ENCODE measurements around the gene AMY1C.

DNA sequence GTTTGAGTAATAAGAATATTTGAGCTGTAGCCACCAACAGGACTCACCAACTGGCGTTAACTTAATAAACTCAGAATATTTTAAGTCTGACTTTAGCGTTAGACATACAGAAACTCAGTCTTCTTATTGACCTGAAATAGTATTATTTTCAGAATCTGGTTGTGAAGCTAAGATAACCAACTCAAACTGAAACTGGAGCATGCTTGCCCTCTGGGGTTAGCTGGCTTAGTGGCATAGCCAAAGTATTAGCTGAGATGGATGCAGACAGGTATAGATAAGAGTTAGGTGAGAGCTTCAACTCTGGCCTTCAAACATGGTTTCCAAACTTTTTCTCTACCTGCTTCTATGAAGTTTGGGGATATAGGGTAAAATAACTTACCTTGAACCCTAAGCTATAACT, 40.5 kb downstream of the AMY1C start:
- TF ChIP-seq, protein P1, sequence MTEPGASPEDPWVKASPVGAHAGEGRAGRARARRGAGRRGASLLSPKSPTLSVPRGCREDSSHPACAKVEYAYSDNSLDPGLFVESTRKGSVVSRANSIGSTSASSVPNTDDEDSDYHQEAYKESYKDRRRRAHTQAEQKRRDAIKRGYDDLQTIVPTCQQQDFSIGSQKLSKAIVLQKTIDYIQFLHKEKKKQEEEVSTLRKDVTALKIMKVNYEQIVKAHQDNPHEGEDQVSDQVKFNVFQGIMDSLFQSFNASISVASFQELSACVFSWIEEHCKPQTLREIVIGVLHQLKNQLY (CRISPR knock-in tag; IDR thresholded peaks at IDR 0.05) = no peak
- TF ChIP-seq ZNF317 (CRISPR knock-in tag; IDR thresholded peaks at IDR 0.05; ENCODE audit: borderline replicate concordance, low read depth) = no peak
- TF ChIP-seq, protein P2, sequence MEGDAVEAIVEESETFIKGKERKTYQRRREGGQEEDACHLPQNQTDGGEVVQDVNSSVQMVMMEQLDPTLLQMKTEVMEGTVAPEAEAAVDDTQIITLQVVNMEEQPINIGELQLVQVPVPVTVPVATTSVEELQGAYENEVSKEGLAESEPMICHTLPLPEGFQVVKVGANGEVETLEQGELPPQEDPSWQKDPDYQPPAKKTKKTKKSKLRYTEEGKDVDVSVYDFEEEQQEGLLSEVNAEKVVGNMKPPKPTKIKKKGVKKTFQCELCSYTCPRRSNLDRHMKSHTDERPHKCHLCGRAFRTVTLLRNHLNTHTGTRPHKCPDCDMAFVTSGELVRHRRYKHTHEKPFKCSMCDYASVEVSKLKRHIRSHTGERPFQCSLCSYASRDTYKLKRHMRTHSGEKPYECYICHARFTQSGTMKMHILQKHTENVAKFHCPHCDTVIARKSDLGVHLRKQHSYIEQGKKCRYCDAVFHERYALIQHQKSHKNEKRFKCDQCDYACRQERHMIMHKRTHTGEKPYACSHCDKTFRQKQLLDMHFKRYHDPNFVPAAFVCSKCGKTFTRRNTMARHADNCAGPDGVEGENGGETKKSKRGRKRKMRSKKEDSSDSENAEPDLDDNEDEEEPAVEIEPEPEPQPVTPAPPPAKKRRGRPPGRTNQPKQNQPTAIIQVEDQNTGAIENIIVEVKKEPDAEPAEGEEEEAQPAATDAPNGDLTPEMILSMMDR (IDR thresholded peaks at IDR 0.05) = no peak
- TF ChIP-seq, protein P3, sequence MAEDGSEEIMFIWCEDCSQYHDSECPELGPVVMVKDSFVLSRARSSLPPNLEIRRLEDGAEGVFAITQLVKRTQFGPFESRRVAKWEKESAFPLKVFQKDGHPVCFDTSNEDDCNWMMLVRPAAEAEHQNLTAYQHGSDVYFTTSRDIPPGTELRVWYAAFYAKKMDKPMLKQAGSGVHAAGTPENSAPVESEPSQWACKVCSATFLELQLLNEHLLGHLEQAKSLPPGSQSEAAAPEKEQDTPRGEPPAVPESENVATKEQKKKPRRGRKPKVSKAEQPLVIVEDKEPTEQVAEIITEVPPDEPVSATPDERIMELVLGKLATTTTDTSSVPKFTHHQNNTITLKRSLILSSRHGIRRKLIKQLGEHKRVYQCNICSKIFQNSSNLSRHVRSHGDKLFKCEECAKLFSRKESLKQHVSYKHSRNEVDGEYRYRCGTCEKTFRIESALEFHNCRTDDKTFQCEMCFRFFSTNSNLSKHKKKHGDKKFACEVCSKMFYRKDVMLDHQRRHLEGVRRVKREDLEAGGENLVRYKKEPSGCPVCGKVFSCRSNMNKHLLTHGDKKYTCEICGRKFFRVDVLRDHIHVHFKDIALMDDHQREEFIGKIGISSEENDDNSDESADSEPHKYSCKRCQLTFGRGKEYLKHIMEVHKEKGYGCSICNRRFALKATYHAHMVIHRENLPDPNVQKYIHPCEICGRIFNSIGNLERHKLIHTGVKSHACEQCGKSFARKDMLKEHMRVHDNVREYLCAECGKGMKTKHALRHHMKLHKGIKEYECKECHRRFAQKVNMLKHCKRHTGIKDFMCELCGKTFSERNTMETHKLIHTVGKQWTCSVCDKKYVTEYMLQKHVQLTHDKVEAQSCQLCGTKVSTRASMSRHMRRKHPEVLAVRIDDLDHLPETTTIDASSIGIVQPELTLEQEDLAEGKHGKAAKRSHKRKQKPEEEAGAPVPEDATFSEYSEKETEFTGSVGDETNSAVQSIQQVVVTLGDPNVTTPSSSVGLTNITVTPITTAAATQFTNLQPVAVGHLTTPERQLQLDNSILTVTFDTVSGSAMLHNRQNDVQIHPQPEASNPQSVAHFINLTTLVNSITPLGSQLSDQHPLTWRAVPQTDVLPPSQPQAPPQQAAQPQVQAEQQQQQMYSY (CRISPR knock-in tag; IDR thresholded peaks at IDR 0.05) = no peak
- TF ChIP-seq, protein P4, sequence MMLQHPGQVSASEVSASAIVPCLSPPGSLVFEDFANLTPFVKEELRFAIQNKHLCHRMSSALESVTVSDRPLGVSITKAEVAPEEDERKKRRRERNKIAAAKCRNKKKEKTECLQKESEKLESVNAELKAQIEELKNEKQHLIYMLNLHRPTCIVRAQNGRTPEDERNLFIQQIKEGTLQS (CRISPR knock-in tag; conservative IDR thresholded peaks at IDR 0.05) = no peak
- TF ChIP-seq ZNF396 (CRISPR knock-in tag; IDR thresholded peaks at IDR 0.05; ENCODE audit: borderline replicate concordance) = no peak
- TF ChIP-seq GABPB1 (CRISPR knock-in tag; IDR thresholded peaks at IDR 0.05) = no peak
- TF ChIP-seq NFYB (CRISPR knock-in tag; conservative IDR thresholded peaks at IDR 0.05; ENCODE audit: low read depth) = no peak
- TF ChIP-seq TEAD4 (CRISPR knock-in tag; IDR thresholded peaks at IDR 0.05) = no peak
- TF ChIP-seq, protein P5, sequence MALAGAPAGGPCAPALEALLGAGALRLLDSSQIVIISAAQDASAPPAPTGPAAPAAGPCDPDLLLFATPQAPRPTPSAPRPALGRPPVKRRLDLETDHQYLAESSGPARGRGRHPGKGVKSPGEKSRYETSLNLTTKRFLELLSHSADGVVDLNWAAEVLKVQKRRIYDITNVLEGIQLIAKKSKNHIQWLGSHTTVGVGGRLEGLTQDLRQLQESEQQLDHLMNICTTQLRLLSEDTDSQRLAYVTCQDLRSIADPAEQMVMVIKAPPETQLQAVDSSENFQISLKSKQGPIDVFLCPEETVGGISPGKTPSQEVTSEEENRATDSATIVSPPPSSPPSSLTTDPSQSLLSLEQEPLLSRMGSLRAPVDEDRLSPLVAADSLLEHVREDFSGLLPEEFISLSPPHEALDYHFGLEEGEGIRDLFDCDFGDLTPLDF (CRISPR knock-in tag; IDR thresholded peaks at IDR 0.05) = no peak
- TF ChIP-seq GTF2I (CRISPR knock-in tag; conservative IDR thresholded peaks at IDR 0.05) = no peak
- TF ChIP-seq, protein P6, sequence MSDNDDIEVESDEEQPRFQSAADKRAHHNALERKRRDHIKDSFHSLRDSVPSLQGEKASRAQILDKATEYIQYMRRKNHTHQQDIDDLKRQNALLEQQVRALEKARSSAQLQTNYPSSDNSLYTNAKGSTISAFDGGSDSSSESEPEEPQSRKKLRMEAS (CRISPR knock-in tag; IDR thresholded peaks at IDR 0.05) = no peak

All from WTC11 (cell line).